ENCODE results near the gene EXD3.
"Not testable (repeated sequence)": the region's sequence is repeated elsewhere in the genome, so short reads cannot be mapped to it uniquely, and the experiment has no call there.

EXD3 gene

GRCh38 chr9:137422604-137423513, at the start of gene EXD3, which contains the start of gene NOXA1:
TSS of gene EXD3 (minus strand) at chr9:137423162. CDS start at chr9:137395357, 27,805 bp downstream.
TSS of gene NOXA1 (plus strand) at chr9:137423393. CDS start at chr9:137423530, 137 bp downstream.
- DNase-seq: peak; percentile 51 to 93

- DNase-seq: no peak
Observed at GRCh38 chr9:137470785-137471184, 47.8 kb upstream of the EXD3 start.

DNA sequence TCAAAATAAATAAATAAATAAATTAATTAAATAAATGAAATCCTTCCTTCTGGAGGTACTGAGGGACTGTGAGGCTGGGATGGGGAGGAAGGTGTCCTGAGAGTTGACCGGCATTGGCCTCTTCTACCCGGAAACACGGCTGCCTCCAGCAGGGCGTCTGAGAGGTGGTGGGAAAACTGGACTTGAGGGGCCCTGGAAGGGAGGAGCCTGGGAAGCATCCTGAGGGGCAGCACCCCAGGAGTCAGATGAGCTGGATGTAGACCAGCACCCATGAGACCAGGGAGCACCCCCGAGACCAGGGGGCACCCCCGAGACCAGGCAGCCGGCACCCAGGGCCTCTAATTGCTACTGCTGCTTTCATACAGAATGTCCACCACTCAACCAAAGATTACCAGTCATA, 44.9 kb upstream of the EXD3 start:
- no peak for DNase-seq

DNA sequence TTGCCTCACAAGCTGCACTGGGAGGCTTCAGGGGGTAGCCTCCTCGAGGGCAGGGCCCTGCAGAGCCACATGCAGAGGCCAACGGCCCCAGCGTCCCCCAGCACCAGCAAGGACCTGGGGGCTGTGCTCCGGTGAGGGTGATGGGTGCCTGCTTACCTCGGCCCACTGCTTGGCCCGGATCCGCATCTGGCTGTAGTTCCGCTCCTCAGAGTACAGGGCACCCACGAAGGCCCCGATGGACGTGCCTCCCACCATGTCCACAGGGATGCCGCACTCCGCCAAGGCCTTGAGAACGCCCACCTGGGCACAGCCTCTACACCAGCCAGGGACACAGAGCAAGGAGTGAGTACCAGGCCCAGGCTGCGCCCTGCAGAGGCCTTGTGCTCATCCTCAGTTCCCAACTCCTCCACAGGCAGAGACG, 44.2 kb upstream of the EXD3 start:
- no peak for DNase-seq

DNA sequence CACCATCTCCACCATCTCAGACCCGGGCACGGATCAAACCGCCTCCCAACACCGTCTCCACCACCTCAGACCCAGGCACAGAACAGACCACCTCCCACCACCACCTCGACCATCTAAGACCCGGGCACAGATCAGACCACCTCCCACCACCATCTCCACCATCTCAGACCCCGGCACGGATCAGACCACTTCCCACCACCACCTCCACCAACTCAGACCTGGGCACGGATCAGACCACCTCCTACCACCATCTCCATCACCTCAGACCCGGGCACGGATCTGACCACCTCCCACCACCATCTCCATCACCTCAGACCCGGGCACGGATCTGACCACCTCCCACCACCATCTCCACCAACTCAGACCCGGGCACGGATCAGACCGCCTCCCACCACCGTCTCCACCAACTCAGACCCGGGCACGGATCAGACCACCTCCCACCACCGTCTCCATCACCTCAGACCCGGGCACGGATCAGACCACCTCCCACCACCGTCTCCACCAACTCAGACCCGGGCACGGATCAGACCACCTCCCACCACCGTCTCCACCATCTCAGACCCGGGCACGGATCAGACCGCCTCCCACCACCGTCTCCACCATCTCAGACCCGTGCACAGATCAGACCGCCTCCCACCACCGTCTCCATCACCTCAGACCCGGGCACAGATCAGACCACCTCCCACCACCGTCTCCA, 43.6 kb upstream of the EXD3 start:
- not testable (repeated sequence) for DNase-seq

DNA sequence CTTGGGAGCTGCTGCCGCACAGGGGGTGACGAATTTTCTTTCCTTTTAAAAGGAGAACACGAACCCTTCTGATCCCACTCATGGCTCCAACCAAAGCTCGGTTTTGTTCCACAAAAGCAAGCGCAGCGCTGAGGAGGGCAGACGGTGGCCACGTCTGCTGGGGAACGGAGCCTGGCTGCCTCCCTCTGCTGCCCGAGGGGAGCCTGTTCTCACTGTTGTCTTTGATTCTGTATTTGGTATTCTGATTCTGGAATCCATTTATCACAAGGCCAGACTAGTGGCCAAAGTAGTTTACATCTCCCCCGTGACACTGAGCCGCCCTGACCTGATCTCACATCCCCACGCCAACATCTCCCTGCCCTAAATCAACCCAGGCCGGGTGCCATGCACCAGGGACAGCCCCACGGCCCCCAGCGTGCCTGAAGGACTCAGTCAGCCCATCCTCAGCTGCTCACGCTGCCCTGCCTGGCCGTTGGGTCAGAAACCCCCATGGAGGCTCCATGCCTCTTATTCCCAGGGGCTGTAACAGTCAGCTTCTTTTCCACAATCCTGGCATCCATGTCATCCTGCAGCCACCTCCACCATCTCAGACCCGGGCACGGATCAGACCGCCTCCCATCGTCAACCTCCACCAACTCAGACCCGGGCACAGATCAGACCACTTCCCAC, 42.9 kb upstream of the EXD3 start:
- no peak for DNase-seq

- DNase-seq: no peak
Observed at GRCh38 chr9:137465000-137465719, 42.2 kb upstream of the EXD3 start.

- DNase-seq: no peak
Observed at GRCh38 chr9:137464291-137464999, 41.5 kb upstream of the EXD3 start.

GRCh38 chr9:137463931-137464290, 40.9 kb upstream of the EXD3 start:
- no peak for DNase-seq

- DNase-seq: no peak
Observed at GRCh38 chr9:137462986-137463930, 40.3 kb upstream of the EXD3 start.

DNA sequence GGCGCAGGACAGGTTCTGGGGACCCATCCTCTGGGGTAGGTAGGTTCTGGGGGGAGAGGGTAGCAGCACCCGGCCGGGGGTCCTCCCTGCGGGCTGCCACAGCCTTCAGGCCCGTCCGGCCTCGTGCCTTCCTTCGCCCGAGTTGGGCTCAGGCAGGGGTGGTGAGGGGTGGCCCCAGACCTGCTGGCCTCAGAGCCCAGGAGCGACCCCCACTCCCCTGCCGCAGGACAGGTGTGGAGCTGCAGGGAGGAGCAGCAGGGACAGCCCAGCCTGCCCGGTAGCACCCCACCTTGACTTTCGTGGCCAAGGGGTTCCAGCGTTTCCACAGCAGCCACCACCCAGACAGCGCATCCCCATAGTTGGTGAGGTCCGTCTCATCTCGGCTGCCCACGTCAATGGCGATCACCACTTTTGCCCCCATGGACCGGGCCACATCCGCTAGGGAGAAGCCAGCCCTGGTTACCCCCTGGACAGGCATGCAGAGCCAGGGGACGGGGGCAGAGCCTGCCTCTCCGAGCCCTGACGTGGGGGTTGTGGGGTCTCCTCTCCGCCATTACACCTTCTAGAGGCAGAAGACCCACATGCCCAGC, 39.5 kb upstream of the EXD3 start:
- no peak for DNase-seq

DNA sequence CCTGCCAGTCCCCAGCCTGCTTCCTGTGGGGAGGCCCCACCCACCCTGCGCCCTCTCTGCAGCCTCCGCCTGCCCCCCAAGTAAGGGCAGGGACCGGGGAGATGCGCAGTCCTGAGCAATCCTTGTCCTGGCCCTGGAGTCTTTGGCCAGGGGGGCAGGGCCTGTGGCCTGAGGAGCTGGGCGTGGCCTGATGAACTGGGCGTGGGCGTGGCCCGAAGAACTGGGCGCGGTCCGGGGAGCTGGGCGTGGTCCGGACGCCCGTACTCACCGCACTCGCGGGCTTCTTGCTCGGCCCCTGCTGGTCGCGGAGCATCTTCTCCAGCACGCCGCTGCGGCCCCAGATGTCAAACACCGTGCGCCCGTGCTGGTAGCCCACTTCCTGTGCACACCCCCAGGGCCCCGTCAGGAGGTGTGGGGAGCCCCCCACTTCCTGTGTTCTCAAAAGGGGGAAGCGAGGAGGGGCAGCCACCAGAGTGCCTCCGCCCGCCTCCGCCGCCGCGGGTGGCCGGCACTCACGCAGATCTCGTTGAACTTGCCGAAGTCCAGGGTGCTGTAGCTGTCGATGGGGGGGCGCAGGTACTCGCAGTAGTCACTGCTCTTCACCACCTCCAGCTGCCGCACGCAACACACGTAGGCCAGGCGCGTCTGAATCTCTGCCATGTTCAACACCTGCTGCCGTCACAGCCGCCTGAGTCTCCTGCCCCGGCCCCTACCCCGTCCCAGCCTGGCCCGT, 38.9 kb upstream of the EXD3 start:
- peak in 1 of 2 experiments; percentile 10 for DNase-seq

DNA sequence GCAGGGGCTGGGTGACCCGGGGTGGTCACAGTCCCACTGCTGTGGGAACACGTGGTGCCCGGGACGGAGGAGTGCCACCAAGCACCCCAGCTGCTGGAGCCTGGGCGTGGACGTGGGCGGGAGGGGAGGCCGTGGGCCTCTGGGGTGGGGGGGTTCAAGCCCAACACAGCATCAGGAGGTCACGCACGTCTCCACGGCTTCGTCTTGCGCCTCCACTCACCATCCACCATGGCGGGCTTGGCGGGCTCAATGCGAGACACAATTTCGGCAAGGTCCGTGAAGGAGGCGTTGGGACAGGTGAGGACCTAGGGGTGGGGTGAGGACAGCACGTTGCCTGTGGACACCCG, 38.3 kb upstream of the EXD3 start:
- DNase-seq: no peak

DNA sequence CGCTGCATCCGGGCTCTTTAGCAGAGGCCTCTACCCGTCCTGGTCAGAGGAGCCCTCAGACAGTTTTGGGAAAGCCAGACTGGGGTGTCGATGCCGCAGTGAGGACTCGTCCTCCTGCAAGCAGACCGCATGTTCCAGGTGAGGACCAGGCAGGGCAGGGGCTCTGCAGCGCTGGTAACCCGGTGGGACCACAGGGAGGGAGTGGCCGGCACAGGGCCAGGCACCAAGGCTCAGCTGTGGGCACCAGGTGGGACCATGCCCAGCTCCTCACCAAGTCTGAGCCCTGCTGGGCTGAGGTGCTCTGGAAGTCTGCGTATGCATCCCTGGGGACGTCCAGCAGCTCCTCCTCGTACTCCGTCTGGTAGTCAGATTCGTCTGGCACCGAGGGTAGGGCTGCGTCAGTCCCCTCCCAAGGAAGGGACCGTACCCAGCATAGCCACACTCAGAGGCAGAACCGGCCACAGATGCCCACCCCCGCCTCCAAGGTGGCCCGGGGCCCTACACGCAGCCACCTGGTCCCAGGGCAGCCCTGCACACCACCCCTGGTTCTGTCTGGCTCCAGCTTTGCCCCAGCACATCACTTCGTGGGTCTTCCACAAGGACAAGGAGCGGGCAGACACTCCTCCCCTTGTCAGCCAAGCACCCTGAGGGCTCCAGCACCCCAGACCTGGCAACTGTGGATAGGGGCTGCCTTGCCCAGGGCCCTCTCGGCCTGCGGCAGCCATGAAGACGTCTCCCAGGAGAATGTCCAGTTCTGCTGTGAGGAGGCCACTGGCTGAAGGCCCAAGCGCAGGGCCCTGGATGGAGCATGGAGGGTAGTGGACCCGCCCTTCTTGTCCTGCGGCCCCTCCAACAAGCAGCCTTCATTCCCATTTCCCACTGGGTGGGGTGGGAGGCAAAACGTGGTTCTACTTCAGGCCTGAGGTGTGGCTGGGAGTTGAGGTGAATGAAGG, 37.7 kb upstream of the EXD3 start:
- DNase-seq: no peak

GRCh38 chr9:137459601-137460362, 36.8 kb upstream of the EXD3 start:
- no peak for DNase-seq

DNA sequence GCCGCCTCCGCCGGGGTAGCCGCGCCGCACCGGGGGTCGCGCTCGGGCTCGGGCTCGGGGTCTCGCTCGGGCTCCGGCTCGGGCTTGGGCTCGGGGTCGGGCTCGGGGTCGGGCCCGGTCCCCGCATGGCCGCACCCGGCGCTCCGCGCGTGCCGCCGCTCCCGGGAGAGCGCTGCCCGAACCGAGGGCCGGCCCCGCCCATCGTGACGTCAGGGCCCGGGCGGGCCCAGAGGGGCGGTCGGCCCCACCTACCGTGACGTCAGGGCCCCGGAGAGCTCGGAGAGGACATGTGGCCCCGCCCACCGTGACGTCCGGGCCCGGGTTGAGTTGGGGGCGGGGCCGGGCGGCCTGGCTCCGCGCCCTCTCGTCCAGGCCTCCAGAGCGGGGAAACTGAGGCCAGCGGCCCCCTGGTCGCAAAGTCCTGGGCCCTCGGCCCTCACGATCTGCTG, 36.2 kb upstream of the EXD3 start, which contains the start of gene NSMF:
Gene NSMF (minus strand): TSS at position 183 of the 449 bp plus-strand sequence. CDS start 232 bp downstream, outside the sequence.
- peak in 1 of 2 experiments; percentile 83 for DNase-seq
